ENCODE measurements around the gene GALK2. TPM values are rescaled to one million over a fixed set of nuclear protein-coding genes. Genes with fewer than 3 reads are reported as not detected.

The GALK2 gene
- total RNA-seq, 1 experiment from 2014 or later: 13.7 TPM

- Histone ChIP-seq H3K23me2 (ENCODE audit: insufficient read length, low read depth, low read length, poor library complexity, severe bottlenecking) (no peaks in the 10 kb centered on the region), H2AFZ (ENCODE audit: low read length) (no peak overlapping the region), H2BK20ac (ENCODE audit: low read depth, low read length, poor library complexity, severe bottlenecking) (no peak overlapping the region), H3K27me3 (ENCODE audit: insufficient read depth, low read length) (no peaks in the 10 kb centered on the region), H4K91ac (ENCODE audit: insufficient read length, low read depth, low read length) (no peak overlapping the region), H2BK120ac (ENCODE audit: low read depth, low read length, poor library complexity, severe bottlenecking) (no peak overlapping the region), H3K4me2 (ENCODE audit: insufficient read depth, insufficient read length, low read length) (no peak overlapping the region), H4K20me1 (ENCODE audit: control insufficient read depth, insufficient read depth, insufficient read length) (no peaks in the 10 kb centered on the region), H3K9me3 (ENCODE audit: control insufficient read depth, low read depth, low read length) (no peaks in the 10 kb centered on the region), H4K5ac (ENCODE audit: insufficient read length, low read depth, low read length) (no peak overlapping the region), H2BK5ac (ENCODE audit: insufficient read length, low read length) (no peak overlapping the region), H3K9ac (ENCODE audit: extremely low read depth, insufficient read length, low read length) (no peak overlapping the region), H3T11ph (ENCODE audit: low read length) (no peak overlapping the region), H3K79me1 (ENCODE audit: insufficient read depth, low read depth, low read length, poor library complexity, severe bottlenecking) (no peaks in the 10 kb centered on the region), H3K4ac (ENCODE audit: low read depth, low read length) (no peak overlapping the region), H2BK12ac (ENCODE audit: insufficient read length, low read depth, low read length) (no peak overlapping the region), H2BK15ac (ENCODE audit: low read depth, low read length) (no peak overlapping the region), H3K27ac (ENCODE audit: insufficient read length, low read depth, low read length) (no peak overlapping the region), H2AK5ac (ENCODE audit: insufficient read length, low read length) (no peak overlapping the region), H3K79me2 (ENCODE audit: insufficient read depth, low read length) (no peaks in the 10 kb centered on the region), H3K4me1 (ENCODE audit: insufficient read depth, low read length) (peaks cover 3% of the 10 kb centered on the region; the same call in 1 of the 2 replicates), H3K14ac (ENCODE audit: insufficient read depth, low read length) (no peak overlapping the region), H4K8ac (replicated peaks; ENCODE audit: insufficient read length, low read depth, low read length) (no peak overlapping the region), H3K18ac (ENCODE audit: insufficient read length, low read depth, low read length) (no peak overlapping the region), H3K56ac (ENCODE audit: insufficient read length, low read depth, low read length) (no peak overlapping the region), H3K23ac (ENCODE audit: insufficient read length, low read depth, low read length) (no peak overlapping the region)
- no peak for TF ChIP-seq CTCF (conservative IDR thresholded peaks at IDR 0.05)
- Mint-ChIP-seq H3K4me3 (no peak overlapping the region), H3K4me1 (peaks cover 2 to 6% of the 10 kb centered on the region in 2 experiments), H3K36me3 (ENCODE audit: insufficient read depth in 1 of 3, low read depth in 3 of 3) (peaks cover 0 to 9% (median 4%) of the 10 kb centered on the region in 3 experiments; a peak in 4 of 7 replicates), H3K9me3 (peaks cover 0 to 3% of the 10 kb centered on the region in 2 experiments; a peak in 4 of 5 replicates), H3K27me3 (ENCODE audit: low read depth) (no peaks in the 10 kb centered on the region), H3K27ac (no peak overlapping the region)
- whole genome bisulfite sequencing (ENCODE audit: extremely low coverage, insufficient read length, low lambda C conversion rate): no CpG with 5 or more reads among the region's 1 CpG
- no peak for DNase-seq
Observed at GRCh38 chr15:49296258-49296657, 126.2 kb downstream of the GALK2 start.
